HG02884 (cell line): ENCODE data around the gene ATF2.

Experiments
- ATAC-seq: cut with Tn5 transposase; IDR thresholded peaks from one replicate; pipeline ENCODE4 v1.9.1; 2021; ENCODE audit warnings: mild to moderate bottlenecking, moderate library complexity; ENCODE audit not compliant: unreplicated experiment

The ATF2 gene, protein sequence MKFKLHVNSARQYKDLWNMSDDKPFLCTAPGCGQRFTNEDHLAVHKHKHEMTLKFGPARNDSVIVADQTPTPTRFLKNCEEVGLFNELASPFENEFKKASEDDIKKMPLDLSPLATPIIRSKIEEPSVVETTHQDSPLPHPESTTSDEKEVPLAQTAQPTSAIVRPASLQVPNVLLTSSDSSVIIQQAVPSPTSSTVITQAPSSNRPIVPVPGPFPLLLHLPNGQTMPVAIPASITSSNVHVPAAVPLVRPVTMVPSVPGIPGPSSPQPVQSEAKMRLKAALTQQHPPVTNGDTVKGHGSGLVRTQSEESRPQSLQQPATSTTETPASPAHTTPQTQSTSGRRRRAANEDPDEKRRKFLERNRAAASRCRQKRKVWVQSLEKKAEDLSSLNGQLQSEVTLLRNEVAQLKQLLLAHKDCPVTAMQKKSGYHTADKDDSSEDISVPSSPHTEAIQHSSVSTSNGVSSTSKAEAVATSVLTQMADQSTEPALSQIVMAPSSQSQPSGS

DNA sequence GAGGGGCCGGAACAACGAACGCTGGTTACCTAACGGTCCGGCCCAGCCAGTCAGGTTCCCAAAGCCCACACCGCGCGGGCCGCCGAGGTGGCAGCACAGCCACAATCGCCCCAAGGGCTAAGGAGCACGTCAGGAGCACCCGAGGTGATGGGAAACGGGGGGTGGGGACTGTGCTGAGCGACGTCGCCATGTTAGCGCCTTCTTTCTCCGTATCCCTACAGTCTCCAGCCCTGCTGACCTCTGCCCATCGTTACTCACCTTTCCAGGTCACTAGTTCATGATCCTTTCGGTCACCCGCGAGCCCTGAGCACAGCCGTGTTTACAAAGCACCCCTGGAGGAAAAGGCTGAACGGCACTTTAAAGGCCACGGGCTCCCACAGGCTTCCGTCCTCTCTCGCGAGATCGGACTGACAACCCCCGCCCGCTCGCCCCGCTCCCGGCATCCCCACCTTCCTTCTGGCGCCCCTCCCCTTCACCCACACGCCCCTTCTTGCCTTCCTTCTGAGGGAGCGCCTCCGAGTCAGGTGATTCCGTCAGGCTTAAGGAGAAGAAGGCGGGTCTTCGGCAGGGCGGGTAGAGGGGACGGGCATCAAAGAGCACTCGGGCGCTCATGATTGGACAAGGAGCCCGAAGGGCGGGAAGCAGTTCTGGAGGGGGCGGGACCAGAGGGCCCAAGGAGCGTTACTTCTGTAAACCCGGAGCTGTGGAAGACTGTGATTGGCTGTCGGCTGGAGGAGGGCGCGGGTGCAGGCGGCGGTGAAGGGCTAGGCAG, at the start of gene ATF2:
TSS of gene ATF2 (minus strand) at position 412 of the 772 bp plus-strand sequence. CDS start 31,760 bp downstream, outside the sequence.
- peak; percentile 94 for ATAC-seq

DNA sequence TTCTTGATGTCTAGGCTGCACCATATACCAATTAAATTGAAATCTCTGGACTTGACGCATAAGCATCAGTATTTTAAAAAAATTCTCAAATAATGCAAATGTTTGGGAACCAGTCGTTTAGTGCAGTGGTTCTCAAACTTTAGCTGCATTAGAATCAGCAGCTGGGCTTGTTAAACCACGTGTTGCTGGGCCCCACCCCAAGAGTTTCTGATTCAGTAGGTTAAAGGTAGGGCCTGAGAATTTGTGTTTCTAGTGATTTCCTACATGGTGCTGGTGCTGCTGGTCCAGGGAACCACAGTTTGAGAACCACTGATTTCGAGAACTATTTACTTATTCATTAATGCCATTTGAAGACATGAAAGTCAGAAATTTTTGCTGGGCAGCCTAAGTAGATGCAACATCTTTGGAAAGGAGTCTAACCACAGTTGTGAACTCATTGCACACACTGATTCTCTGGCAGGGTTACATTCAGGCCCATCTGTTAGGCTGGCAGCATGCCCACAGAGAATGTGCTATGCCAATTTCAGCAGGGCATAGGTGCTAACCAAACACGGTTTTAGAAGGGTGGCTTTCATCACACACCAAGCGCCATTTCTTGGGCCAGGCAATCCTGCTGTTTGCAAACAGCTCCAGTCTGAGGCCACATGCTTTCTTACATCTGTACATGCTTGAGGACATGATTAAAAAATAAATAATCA, 39.9 kb upstream of the ATF2 start:
- ATAC-seq = no peak

DNA sequence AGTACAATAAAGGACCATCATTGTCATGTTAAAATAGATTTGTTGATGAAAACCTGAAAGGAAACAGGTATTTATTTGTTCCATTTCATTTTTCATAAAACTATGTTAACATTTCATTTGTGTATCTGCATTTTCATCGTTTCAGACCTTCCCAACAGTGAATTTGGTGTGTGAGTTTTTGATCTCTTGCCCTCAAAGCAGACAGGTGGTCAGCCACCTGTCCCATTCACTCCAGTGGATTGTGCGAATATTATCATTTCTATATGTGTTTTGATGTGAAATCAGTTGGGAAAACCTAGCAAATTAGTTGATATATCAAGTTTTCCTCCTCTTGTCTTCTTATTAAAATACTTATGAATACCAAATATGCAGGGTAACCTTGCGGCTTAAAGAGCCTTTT, 38.9 kb upstream of the ATF2 start:
- no peak for ATAC-seq

DNA sequence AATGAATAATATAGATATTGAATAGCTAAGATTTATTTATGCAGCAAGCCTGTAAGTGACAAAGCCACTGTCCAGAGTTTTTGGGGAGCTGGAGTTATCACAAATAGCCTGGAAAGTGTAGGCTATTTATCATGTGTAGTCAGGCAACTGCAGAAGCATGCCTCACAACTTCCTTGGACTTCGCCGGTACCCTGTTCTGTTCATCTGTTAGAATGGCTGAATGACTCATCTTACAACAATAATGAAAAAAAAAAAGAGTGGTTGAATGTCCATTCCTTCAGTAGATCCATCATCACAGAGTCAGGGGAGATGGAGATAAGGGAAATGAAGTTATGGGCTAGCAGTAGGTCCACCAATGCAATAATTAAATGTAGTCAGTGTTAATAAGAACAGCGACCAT, 37.5 kb upstream of the ATF2 start:
- no peak for ATAC-seq

DNA sequence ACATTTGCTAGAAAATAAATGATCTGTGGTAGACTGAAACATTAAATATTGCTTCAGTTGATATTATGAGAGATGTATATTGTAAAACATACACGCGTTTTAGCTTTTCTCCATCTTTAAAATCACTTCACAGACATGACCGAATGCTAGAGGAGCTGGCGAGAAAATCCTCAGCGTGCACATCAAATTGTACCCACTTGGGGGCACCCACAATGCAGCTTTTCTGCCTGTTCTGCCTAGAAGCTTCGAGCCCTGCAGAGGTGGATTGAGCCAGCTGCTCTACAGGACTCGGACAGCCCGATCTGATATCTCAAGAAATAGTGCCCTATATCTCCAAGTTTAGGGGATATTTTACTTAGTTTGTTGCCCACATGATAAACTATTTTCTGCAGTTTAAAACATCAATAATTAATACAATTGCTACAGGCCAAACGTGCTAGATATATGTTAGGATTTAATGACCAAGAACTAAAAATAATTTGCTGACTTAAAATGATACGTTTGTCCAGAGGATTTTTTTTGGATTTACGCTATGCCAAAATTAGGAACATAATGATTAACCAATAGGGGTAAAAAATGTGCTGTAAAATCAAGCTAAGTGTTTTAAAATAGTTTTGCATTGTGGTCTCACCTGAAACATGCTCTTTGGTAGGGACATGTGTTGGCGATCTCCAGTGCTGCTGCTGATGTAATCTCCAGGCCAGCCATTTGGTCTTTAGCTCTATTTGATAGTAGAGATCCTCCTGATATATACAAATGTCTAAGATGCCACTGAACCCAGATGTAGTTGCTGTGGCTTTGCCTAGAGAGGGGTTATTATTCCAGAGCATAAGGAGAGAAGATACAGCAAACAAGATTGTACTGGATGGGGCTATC, 35.9 kb upstream of the ATF2 start:
- peak; percentile 92 for ATAC-seq

DNA sequence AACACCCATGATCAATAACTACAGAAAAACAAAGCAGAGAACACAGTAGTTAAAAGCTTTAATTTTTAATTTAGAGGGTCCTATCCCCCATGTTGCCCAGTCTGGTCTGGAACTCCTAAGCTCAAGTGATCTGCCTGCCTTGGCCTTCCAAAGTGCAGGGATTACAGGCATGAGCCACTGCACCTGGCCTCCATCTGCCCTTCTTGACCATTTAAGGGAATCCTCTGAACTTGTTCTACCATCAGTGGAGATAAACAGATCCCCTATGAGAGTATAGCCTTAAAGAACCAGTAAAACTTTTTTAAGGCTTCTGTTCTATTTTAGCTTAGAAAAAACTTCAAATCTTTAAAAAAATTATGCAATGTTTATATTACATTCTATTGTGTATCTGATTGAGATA, 27.0 kb upstream of the ATF2 start:
- no peak for ATAC-seq

DNA sequence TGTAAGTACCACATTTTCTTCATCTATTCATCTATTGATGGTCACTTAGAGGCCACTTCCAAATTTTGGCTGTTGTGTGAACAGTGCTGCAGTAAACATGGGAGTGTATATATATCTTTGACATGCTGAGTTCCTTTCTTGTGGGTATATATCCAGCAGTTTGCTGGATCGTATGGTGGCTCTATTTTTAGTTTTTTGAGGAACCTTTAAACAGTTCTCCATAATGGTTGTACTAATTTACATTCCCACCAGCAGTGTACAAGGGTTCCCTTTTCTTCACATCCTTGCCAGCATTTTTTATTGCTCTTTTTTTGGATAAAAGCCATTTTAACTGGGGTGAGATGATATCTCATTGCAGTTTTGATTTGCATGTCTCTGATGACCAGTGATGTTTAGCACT, 20.8 kb upstream of the ATF2 start:
- no peak for ATAC-seq

DNA sequence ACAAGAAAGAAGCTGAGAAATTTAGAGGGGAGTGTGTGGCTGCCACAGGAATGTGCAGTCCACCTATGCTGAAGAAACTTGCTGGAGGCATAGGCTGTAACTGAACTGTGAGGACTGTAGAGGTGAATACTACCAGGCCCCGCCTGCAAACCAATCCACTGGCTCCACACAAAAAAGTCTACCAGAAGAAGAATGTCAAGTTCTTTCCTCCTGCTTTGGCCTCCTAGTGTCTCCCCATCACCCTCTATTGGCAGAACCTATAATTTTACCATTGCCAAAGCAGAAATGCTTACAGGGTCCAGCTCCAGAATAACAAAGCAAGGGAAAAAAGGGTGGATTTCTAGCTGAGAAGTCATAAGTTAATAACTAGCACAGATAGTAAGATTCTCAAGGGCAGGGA, 19.4 kb upstream of the ATF2 start:
- peak; percentile 70 for ATAC-seq

DNA sequence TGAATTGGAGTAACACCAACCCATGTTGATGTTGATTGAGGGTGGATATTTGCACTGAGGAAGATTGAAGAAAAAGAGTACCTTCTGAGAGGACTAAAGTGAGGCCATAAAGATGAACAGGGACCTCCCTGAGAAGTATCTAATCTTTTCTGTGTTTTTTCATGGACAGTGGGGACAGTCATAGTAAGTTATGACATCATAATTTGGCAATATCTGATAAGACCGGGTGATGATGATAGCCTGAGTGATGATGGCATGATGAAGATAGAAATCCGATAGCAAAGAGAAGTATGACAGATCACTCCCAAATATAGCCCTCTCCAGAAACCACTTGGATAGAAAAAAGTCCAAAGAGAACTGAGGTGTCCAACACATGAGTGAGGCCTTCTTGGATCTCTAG, 15.7 kb upstream of the ATF2 start:
- no peak for ATAC-seq

DNA sequence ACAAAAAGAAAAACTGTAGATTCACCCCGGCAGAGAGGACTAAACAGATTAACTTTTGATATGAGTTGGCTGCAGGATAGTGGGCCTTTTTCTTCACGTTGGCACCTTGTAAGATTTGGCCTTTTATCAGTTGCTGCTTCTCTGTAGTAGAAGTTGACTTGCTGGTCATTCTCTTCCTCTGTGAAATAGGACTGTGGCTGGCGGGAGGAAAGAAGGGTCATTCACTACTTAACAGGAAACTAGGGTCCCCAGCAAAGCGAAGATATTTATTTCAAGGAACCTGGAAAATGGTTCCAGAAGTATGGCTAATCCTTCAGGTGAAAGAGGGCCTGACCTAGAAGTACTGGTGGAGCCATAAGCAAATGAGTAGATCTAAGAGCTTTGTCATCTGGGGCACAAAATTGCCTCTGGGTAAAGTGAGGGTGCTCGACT, 13.9 kb upstream of the ATF2 start:
- ATAC-seq = no peak

DNA sequence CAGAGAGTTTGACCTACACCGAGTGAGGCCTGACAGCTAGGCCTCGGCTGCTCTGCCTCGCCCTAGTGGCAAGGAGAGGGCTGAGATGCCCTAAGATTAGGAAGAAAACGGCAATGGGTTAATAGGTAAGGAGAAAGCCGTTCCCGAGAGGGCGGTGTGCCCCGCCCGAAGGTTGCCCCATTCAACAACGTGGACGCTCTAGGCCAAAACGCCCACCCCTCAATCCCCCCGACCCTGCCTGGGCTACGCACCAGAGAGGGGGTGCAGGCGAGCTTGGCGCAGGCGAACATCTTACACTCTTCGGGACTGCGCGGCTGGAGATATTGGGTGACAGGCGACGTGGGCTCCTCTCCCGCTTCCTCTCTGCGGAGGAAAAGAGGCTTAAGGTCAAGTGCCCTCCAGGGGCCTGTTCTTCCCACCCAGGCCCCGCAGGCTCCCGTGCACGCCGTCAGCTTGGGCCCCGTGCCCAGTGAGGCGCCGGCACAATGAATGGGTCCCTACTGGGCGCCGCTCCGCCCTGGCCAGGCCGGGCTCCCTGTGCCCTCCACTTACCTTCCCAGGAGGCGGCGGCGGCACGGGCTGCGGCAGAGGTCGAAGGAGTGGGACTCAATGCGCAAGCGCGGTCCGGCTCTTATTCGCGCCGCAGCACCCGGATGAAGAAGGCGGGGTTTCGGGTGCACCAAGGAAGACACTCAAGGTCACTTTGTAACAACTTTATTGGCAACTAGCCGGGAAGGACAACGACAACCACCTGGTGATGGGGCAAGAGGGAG, 13.3 kb upstream of the ATF2 start, which contains the start of gene ATP5MC3:
TSS of gene ATP5MC3 (minus strand) at position 607 of the 773 bp plus-strand sequence. CDS start at position 290, 317 bp downstream.
- ATAC-seq = peak; percentile 75

DNA sequence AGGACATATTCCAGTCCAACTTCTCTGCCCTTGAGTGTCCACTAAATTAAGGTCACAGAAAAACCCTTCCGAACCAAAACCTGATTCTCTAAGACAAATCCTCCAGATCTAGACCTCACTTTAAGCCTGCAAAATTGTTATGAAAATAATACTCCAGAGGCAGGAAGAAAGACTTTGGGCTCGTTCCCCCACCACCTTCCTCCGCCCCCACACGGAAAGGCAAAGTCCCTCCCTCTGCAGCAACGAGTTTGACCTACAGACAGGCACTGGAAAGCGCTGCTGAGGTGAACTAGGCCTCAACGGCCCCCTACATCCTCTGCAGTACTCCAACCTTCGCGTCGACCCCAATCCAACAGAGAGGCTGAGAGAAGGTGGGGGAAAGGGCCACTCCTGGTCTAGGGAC, 12.7 kb upstream of the ATF2 start:
- ATAC-seq = peak; percentile 55

DNA sequence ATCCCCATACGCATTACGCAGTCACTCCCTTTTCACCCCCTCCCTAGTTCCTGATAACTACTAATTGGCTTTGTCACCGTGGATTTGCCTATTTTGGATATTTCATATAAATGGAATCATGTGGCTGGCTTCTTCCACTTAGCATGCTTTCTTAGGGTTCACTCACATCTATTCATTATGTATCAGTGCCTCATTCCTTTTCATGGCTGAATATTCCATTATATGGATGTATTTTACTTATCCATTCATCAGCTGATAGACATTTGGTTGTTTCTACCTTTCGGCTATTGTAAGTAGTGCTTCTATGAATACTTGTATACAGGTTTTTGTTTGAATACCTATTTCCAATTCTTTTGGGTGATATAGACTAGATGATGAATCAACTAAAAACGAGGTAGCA, 8.6 kb upstream of the ATF2 start:
- ATAC-seq = no peak

DNA sequence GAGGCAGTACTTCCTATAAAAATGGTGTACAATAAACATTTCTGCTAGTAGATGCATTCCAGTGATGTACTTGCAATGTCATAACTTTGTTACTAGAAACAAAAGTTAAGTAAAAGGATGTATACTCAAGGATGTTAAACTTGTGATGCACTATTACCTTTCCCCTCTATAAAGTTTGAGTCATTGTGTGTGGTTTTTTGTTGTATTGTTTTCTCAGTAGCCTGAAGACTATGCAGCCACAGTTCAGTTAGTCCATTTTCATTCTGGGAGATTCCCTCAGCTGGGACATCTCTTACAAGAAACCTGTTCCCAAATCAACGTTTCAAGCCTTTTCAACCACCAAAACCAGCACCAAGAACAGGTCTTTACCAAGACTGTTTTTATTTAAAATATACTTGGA, 7.9 kb upstream of the ATF2 start:
- no peak for ATAC-seq

DNA sequence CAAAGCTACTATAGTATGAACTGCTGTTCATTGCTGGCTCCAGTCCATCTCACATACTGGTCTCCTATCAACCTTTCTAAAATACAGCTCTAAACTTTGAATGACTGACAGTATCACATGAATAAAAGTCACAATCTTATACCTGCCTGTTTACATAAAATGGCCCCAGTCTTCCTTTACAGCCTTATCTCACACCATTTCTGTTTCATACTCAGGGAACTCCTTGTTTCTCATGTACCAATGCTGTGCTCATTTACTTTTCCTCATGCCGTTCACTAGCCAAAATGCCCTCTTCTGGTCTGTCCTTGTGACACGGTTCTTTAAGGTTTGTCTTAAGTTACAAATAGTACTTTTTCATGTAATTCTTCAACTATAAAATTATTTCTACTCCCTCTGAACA, 7.3 kb upstream of the ATF2 start:
- ATAC-seq = no peak

DNA sequence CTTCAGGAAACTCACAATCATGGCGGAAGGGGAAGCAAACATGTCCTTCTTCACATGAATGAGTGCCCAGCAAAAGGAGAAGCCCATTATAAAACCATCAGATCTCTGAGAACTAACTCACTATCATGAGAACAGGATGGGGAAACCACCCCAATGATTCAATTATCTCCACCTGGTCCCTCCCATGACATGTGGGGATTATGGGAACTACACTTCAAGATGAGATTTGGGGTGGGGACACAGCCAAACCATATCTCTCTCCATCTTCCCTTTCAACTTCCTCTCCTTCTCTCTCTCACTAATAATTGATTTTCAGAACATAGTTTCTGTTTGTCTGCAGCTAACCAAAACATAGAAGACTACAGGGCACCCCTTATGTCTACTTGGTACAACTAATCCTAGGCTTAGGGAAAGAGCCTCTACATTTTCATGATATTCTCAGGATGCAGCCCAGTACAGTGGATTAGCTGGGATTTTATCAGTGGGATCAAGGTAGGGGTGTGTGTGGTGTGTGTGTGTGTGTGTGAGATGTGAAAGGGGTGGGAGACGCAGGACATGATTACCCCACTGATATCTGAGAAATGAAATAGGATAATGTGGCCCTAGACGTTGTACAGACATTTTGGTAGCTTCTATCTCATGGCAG, 2.8 kb upstream of the ATF2 start:
- no peak for ATAC-seq

DNA sequence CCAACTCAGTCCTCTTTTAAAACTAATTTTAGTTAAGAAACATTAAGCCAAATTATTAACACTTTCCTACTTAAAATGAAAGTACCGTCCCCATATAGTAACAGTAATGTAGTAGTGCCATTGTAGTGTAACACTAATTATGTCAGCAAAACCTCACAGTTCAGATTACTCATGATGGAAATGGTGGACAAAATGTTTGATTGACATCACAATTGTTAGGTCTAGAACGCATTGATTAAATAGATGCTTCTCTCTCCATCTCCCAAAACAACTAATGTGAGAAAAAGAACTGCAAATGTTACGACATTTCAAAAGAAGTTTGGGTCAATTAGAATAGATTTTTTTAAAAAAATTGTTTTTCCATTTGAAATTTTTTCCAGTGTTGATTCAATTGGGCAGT, 1.2 kb upstream of the ATF2 start:
- ATAC-seq = no peak

DNA sequence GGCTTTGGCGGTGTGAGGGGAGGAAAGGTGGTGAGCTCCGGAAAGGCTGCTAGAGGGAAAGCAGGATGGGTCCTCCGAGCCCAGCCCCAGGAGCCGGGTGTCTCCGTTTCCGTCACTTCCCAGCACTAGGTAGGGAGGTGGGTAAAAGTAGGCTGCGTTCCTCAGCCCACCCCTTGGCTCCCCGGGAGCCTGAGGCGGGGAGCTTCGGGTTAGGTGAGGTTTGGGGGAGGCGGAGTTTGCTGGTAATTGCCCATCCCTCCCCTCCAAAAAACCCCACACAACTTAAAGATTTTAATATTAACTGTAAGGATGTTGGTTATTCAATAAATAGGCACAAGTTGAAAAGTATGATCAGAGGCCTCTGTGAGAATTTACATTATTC, 552 bp upstream of the ATF2 start:
- peak; percentile 20 for ATAC-seq
